Epithelial cell of prostate (primary cell): Measurements from ENCODE around the gene GRM3.
"Not testable (repeated sequence)": the region's sequence is repeated elsewhere in the genome, so short reads cannot be mapped to it uniquely, and the experiment has no call there.

Source experiments
- DNase-seq: peaks from one replicate; pipeline ENCODE4 v3.0.0-alpha.2; 2011; ENCODE audit warnings: low read depth, low spot score
- H3K27ac ChIP-seq: fragments of 450-650 bp; 2 replicates; pipeline ENCODE4 v1.5.1; 2017; ENCODE audit warnings: mild to moderate bottlenecking

Gene GRM3

DNA sequence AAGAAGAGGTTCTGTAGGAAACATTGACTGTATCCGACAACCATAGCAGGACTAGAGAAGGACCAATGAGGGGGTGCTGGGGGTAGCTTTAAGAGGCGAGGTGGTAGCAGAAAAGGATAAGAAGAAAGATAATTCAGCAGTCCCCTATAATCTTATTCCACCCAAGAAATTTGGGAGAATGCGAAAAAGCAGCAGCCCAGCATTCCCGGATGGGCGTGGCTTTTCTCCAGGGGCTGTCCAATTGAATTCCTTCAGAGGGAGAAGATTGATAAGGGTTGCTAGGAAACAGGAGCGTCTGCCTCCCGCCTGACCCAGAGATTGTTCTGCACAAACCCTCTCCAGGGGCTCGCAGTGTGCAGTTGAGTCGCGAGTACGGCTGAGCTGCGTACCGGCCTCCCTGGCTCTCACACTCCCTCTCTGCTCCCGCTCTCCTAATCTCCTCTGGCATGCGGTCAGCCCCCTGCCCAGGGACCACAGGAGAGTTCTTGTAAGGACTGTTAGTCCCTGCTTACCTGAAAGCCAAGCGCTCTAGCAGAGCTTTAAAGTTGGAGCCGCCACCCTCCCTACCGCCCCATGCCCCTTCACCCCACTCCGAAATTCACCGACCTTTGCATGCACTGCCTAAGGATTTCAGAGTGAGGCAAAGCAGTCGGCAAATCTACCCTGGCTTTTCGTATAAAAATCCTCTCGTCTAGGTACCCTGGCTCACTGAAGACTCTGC, at the start of gene GRM3:
GRM3 (plus strand) TSS at position 349 of the 721 bp plus-strand sequence. CDS start 121,237 bp downstream, outside the sequence.
- H3K27ac ChIP-seq, result no peak within 1 kb of the TSS
- DNase-seq, result no peak

DNA sequence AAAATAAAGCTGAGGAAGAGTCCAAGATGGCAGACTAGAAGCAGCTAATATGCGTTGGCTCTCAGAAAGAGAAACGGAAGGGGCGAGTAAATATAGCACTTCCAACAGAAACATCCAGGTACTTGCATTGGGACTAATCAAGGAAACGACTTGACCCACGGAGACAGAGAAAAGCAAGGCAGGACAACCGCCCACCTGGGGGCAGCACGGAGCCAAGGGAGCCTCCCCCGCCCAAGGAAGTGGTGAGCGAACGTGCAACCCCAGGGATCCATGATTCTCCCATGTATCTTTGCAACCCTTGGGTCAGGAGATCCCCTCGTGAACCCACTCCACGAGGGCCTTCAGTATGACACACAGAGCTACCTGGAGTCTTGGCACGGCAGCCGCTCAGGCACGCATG, 45.4 kb upstream of the GRM3 start:
- DNase-seq, result no peak
- no peak overlapping the region for H3K27ac ChIP-seq

DNA sequence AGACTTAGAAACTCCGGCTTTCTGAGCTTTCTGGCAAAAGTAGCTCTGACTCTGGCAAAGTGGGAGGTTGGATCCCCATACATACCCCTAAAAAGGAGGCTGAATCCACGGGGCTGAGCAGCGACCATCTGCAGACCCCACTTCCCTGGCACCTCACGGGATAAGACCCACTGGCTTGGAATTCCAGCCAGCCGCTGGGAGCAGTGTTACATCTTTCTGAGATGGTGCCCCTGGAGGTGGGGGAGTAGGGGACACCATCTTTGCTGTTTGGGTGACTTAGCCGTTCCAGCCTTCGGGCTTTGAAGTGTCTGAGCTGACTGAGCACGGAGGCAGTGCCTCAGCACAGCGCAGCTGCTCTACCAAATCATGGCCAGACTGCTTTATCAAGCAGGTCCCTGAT, 45.0 kb upstream of the GRM3 start:
- DNase-seq, result no peak
- H3K27ac ChIP-seq, result no peak overlapping the region

DNA sequence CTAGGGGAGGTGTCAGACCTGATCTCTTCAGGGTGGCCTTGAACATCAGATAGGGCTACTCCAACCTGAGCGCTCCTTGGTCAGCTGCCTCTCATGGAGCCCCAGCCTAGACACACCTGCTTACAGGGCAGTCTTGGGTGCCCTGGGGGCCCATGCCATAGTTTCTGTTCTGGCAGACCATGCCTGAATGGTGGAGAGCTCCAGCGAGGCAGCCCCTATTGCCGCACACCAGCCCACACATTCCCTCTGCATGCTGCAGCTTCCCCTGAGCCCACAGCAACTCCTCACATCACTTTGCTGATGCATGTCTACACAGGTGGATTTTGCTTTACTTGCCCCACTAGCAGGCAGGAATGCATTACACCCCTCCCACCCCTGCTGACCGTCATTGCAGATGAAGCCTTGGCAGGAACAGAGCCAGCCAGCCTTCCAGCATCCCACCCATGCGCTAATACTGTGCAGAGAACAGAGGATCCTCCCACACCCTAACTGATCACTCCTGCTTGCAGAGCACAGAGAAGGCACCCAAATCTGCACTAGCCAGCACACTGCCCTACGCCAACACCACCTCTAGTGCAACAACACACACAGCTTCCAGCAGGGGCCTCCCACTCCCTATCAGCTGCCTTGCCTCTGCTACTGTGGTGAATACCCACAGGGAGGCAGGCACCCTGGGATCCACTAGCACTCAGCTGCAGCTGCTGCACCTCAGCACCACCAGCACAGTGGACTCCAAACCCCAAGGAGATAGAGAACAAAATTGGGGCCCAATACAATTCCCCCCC, 43.0 kb upstream of the GRM3 start:
- no peak for DNase-seq
- no peak overlapping the region for H3K27ac ChIP-seq

DNA sequence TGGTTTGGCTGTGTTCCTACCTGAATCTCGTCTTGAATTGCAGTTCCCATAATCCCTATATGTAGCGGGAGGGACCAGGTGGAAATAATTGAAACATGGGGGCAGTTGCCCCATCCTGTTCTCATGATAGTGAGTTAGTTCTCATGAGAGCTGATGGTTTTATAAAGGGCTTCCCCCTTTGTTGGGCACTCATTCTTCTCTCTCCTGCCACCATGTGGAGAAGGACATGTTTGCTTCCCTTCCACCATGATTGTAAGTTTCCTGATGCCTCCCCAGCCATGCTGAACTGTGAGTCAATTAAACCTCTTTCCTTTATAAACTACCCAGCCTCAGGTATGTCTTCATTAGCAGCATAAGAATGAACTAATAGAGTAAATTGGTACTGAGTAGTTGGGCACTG, 28.0 kb upstream of the GRM3 start:
- H3K27ac ChIP-seq, DNase-seq: not testable (repeated sequence)

DNA sequence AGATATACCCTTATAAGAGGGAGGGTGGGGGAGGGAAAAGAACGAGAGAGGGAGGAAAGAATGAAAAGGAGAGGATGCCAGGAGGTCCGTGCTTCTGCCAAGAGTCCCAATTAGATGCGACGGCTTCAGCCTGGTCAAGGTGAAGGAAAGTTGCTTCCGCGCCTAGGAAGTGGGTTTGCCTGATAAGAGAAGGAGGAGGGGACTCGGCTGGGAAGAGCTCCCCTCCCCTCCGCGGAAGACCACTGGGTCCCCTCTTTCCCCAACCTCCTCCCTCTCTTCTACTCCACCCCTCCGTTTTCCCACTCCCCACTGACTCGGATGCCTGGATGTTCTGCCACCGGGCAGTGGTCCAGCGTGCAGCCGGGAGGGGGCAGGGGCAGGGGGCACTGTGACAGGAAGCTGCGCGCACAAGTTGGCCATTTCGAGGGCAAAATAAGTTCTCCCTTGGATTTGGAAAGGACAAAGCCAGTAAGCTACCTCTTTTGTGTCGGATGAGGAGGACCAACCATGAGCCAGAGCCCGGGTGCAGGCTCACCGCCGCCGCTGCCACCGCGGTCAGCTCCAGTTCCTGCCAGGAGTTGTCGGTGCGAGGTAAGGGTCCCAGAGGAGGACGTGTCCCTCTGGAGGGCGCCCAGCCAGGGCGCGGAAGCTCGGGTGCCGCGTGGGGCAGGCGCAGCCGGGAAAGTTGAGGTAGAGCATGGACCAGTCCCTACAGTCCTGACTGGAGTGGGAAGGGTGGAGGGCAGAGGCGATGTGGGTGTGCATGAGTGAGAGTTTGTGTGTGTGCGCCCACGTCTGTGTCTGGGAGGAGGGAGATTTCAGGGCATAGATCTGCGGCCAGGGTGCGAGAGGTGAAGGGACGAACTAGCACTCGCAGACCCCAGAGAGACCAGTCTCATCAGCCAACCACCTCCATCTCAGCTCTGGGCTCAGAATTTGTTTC, 844 bp downstream of the GRM3 start:
- no peak for DNase-seq
- H3K27ac ChIP-seq, result no peak overlapping the region

DNA sequence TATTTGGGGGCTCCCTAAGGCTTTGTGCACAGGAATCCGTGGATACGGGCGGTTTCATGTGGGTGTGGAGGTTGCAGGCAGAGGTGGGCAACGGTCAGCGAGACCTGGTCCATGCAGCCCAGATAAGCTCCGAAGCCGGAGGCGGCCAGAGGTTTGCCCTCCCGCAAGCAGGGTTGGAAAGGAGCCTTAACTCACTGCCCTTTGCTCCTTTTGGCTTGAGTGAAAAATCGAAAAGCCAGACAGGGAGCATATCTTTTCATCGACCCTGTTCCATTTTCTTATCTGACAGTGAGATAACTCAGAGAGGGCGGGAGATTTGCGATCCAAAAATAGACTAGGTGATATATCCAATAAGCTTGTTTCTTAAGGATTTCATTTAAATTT, 1.5 kb downstream of the GRM3 start:
- H3K27ac ChIP-seq, result no peak overlapping the region
- no peak for DNase-seq

DNA sequence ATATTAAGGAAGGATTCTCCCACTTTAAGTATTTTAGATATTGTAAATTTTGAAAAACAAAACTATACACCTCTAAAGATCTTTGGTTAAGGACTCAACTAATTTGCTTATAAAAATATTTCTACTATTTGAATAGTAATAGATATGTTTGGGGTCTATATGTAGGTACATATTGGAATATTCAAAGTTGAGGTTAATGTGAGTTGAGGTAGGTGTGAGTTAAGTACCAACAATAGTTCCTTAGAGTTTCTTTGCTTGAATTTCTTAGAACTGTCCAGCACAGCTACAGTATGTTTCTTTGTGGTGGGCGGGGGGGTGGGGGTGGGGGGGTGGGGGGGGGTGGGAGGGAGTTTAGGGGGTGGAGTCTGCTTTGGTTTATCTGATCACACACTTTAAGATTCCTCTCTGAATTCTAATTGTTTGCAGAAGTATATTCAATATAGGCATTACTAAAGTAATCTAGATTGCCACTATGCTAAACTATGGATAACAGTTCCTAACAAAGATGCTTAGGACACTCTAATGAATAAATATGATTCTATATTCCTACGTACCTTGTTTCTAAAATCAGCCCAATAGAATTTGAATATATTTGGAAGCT, 2.1 kb downstream of the GRM3 start:
- no peak for DNase-seq
- H3K27ac ChIP-seq, result no peak overlapping the region

DNA sequence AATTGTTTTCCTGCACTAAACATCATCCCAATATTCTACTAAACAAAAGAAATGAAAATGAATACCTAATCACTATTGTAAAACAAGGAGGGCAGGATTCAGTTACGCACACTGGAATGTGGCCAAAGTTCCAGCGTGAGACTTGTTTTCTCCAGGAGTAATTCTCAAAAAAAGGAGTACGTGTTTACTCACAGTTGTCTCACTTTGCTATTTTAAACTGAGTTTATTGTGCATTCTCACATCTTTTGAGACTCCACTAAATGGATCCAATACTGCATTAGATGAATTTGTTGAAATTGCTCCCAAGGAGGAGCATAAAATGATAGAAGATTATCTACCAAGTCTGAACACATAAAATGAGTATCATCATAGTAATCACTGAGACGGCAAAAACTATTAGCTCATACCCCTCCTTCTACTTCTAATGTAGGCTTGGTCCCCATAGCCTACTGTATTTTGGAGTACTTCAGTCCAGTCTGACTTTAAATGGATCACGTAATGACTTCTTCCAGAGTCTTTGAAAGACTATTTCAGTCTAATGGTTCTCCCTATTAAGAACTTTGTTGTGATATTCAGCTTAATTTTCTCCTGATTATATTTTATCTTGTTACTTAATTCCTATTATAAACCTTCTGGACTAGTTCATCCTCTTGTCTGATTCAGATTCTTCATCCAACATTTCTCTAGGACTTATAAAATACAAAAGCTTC, 3.8 kb downstream of the GRM3 start:
- H3K27ac ChIP-seq, result no peak overlapping the region
- DNase-seq, result no peak

DNA sequence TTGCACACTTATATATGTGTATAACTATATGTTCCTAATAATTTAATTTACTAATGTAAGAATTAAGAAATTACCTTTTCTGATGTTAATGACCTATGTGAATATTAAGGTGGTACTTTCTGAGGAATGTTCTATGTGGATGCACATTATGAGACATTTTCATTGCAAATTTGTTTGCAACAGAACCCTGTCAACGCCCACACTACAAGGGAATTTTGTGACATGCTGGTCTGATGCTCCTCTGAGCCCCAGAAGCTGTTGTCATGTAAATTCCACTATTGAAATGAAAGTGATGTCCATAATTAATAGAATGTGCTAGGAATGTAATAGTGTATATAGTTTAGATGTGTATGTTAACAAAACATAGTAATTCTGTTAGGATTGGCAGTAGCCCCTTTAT, 4.5 kb downstream of the GRM3 start:
- no peak for DNase-seq
- H3K27ac ChIP-seq, result no peak overlapping the region

DNA sequence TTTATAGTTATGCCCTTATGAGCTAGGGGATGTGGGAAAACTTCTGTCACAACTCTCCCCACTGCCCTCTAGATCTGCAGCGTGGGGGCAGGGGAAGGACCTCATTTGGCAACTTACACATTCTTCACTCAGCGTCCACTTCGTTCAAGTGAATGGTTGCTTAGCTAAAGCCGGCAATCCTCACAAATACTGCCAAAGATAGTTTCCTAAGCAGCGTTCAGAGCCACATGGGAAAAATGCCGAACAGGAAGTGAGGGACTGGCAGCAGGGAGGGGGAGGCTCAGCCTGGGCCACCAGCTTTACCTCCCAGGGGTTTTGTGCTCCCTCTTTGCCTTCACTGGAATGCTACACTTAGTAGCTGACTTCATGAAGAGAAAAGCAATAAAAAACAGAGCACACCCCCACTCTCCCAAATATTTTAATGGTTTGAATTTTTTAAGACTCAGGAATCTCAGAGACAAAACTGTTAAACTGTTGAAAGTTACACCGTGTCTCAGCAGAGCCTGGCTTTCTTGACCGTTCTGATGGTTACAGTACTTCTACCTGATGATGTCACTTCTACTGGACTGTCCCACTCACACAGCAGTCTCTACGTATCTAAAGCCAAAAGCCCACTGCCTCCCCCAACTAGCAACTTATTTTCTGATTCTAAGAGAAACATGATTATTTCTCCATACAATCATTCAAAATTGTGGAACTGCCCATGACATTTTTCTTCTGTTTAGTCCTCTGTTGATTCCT, 10.4 kb downstream of the GRM3 start:
- no peak for DNase-seq
- H3K27ac ChIP-seq, result no peak overlapping the region

DNA sequence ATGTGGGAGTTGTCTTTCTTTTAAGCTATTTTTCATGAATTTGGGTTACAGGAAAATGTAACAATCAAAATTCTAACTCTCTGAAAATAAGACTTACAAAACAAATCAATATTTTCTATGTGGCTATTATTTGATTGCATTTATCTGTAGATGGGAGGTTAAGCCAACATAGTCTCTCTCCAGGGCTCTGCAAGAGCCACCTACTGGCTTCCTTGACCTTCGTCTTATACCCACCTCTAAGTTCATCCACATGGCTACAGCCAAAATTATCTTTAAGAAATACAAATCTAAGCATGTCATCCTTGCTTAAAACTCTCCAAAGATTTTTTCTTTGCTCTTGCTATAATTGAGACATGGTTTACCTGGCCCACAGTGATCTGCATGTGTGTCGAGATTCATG, 14.2 kb downstream of the GRM3 start:
- DNase-seq, result no peak
- no peak overlapping the region for H3K27ac ChIP-seq

DNA sequence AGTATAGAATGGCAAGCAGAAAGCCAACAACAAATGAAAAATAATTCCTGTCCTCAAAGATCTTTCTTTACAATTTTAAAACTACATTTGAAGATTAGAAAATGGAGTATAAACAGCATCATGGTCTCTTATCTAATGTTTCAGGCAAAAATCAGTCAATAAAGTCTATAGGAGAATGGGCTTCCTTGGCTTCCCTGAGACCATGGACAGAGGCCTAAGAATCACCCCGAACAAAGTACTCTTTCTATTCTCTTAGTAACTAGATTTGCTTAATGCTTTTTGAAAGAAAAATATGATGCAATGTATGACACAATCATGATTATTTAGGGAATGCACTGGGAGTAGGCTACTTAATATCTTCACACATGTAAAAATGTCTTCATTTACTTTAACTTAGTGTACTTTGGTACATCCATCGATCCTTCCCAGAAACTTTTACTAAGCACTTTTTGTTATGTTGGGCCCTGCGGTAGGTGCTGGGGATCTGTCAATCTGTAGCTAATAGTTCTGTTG, 17.3 kb downstream of the GRM3 start:
- no peak overlapping the region for H3K27ac ChIP-seq
- no peak for DNase-seq

DNA sequence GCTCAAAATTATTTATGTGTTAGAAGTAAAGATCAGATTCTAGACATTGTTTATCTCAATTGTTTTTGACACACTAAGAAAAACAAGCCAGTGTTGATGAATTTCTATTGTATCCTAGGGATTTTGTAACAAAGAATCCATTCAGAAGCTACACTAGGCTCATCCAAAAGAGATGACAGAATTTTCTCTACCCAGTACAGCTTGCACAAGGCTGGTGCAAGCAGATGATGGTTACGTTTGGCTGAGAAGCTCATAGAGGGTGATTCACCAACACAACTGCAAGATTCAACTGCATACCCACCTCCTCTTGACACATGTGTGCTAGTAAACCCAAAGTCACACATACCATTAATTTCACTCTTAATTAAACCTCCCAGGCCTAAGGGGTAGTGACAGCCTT, 20.8 kb downstream of the GRM3 start:
- DNase-seq, result no peak
- H3K27ac ChIP-seq, result no peak overlapping the region

DNA sequence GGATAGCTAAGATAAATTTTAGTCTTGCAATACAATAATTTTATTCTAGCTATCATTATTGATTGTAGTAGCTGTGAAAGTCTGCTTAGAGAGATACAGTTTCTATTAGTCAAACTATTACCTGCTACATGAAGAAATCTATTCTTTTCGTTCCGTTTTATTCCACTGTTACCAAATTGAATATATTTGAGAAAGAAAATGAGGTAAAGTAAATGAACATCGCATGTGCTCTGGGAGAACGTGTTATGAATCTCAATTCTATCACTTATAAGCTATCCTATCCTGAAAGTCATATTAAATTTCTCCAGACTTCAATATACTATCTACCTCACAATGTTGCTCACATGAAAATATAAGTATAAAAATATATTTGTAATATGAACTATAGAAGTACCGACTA, 21.3 kb downstream of the GRM3 start:
- H3K27ac ChIP-seq, result no peak overlapping the region
- DNase-seq, result no peak

DNA sequence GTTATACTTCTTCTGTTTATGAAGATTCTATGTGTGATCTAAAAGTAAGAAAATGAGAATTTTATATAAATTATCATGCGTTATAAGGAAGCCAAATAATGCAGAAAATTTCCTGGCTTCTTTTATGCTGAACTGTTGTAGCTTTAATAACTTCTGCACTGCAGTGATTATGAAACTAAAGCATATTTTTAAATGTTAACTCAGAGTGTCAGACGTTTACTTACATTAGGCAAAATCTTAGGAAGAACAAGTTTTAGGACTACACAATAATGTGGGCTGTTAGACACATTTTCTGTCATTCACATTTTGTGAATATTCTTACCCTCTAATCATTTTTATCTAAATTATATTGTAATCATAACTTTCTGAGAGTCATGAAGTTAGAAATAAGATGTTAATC, 22.0 kb downstream of the GRM3 start:
- no peak for DNase-seq
- no peak overlapping the region for H3K27ac ChIP-seq

DNA sequence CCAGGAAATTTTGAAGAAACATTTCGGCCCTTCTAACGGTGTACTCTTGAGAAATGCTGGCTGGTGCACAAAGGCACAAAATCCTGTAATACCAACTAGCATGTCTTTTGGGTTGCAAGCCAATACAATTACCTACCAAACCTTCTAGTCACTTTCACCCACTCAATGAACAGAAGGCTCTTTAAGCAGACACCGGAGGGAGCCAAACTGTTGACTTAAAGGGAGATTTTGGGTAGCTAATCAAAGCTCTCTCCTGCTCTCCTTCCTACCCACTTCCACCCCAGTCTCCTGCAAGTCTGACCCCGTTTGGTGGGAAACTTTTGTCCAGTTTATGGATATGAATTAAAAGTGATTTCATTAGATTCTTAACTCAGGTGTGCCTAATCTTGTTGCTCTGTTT, 24.0 kb downstream of the GRM3 start:
- DNase-seq, result no peak
- H3K27ac ChIP-seq, result no peak overlapping the region

DNA sequence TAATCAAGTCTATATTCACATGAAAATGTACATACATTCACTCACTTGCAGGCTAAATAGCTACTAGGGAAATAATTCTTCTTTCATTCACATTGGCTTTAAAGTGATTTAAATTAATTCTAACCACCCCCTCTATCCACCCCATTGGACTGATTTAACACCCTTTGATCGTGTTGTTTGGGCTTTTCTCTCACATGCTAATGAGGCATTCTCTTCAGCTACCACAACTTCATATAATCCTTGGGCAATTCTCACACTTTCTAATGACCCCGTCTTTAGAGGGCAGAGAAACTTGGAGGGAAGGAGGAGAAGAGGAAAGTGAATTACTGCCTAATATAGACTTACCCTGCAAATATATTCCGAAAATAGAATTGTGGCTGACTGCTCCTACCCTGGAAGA, 24.6 kb downstream of the GRM3 start:
- no peak for DNase-seq

DNA sequence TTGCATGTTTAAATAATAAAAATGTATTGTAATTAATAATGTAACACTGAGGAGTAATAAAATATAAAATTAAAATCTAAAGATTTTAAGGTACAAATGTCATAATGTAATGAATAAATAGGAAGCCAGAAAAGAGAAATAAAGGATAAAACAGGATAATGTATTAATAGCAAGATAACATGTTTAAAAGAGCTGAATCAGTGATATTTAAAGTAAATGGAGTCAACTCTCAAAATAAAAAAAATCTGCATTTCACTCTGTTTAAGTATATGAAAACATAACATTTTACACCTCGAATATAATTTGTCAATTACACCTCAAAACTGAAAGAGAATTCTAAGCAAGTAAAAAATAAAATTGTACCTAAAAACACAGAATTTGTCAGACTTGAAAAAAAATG, 44.1 kb downstream of the GRM3 start:
- no peak for DNase-seq
- no peak overlapping the region for H3K27ac ChIP-seq

More for the DNA sequence above, 24.6 kb downstream of the GRM3 start:
- no peak overlapping the region for H3K27ac ChIP-seq
